HG03469 (cell line): ENCODE data around the gene TGFBR2.

Experiments used
- ATAC-seq: cut with Tn5 transposase; IDR thresholded peaks from one replicate; pipeline ENCODE4 v1.9.1; 2021; ENCODE audit warnings: mild to moderate bottlenecking, moderate library complexity, moderate number of reproducible peaks; ENCODE audit not compliant: unreplicated experiment

The TGFBR2 gene

GRCh38 chr3:30671527-30672286 is 65.3 kb downstream of the TGFBR2 start:
- ATAC-seq = no peak

GRCh38 chr3:30672287-30672735 is 65.9 kb downstream of the TGFBR2 start:
- ATAC-seq = no peak

DNA sequence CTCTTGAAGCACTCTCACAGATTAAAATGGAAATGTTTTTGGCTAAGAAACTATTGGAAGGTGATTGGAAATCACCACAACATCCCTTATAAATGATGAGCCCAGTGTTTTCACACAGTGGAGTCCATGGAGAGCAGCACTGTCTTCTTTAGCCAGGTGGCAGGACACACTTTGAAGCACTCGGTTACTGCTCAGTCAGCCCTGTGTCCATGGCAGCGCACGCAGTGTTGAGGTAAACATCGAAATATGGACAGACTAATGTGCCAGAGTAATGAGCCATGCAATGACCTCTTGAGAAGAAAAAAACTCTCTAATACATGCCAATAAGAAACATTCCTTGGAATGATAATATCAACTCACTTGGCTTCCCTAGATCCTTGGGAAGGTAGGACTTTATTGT is 66.6 kb downstream of the TGFBR2 start:
- no peak for ATAC-seq

- ATAC-seq = no peak
These were observed 67.3 kb downstream of the TGFBR2 start for GRCh38 chr3:30673425-30674341.

DNA sequence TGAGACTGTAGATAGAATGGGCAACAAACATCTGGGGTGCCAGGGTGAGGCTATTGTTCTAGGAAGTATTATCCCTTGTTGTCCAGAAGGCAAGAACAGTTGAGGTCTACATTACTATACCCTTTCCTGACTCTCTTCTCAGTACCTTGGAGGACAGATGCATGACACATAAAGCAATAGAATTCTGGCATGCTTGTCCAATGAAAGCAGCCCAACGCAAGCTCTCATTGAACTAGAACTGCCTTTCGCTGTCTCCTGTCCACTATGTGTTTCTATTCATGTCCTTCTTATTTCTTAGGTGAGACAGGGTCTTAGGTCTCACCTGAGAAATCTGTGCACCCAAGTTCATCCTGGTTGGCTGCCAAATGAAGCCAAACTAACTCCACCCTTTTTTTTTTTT is 68.6 kb downstream of the TGFBR2 start:
- ATAC-seq = no peak

DNA sequence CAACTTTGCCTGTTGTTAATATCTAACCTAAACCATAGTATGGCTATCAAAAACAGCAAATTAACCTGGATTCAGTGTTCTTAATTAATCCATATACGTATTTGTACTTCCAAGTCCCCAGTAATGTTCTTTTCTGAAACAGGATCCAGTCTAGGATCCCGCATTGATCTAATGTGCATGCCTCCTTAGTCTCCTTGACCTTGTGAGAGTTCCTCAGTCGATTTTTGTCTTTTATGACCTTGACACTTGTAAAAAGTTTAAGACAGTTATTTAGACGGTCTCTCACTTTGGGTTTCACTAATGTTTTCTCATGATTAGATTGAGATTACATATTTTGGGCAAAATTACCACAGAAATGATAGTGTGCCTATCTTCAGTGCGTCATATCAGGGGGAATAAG is 69.4 kb downstream of the TGFBR2 start:
- ATAC-seq = no peak

DNA sequence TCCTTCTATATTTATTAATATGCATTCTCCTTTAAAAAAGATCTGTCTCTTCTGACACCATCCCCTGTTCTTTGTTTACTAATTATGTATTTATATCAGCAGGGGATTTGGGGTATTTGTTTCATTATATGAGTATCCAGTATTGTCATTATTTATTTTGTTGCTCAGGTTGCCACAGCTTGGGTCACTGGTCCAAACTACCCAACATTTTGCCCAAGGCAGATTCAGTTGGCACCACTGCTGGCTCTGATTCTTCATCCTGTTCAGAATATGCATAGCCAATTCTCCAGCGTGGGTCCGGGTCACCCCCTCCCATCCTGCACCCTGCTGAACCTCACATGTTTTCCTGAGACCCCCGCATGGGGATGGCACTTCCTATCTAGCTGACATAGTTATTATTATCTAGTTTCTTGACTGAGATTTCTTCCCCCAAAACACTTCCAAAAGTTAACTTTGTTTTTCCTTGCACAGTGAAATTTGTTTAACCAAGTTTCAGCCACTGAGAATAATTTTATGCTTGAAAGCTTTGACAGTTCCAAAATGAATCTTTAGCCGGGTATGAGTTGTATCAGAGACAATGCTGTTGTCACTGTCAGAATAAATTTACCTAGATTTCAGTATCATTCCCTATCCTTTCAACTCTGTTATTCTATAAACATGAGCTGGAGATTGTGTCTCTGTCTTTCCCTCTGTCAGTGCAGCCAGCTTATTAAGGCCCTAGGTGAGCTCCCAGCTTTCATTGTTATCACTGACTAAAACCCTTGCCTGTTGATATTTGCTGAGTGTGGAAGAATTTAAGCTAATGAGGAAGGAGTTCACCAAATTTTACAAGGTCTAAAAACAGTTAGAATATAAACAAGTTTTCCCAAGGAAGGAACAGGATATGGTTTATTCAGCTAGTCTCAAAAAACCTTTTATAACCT is 70.3 kb downstream of the TGFBR2 start:
- ATAC-seq = no peak

DNA sequence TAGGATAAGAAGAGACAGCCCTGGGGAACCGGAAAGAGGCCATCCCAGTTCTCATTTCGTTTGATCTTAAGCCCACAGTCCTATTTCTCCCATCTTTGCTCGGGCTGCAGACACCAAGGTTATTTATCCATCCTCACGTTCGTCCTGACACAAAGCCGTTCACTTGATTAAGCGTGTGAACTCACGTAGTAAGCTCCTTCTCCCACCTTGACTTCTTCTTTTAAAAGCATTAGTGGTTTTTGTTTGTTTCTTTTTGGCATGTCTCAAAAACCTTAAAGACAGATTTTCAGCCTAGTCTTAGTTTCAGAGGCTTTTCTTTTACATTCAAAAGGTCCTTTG is 70.9 kb downstream of the TGFBR2 start:
- ATAC-seq = no peak

DNA sequence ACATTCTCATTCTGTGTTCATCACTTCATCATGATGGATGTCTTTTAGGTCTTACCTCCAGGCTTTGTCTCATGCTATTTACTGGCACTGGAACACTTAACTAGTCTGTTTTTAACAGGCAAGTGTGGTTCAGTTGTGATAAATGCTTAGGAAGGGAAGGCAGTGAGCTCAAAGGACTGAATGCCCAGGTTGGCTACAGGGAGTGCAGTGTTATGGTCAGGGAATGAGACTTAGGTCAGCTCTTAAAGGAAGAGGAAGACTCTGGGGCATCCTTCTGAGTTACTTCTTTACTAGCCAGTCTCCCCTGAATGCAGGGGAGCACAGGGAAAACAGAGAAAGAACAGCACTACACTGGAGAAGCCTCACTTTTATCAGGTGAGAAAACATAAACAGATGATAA is 72.6 kb downstream of the TGFBR2 start:
- ATAC-seq = no peak

GRCh38 chr3:30680789-30681648 is 74.6 kb downstream of the TGFBR2 start:
- no peak for ATAC-seq

DNA sequence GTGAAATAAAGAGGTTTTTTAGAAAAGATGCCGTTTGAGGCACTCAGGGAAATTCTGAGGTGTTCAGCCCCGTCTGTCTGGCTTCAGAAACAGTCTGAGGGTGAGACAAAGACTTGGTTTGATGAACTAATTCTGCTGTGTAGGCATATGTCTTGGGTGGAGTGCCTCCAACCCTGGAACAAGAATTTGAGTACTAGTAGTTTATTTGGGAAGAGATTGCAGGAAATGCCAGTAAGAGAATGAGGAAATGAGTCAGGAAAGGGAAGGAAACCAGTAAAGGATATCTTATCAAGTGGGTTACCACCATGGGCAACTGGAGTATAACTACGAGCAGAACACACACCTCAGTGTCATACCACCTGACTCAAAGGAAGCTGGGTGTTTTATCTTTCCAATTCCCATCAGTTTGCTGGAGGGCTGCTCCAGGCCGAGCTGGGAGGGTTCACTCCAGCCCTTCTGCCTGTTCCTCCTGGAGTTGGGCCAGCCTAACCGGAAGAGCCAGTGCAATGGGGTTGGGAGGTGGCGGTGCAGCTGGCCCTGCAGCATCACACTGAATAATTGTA is 75.3 kb downstream of the TGFBR2 start:
- ATAC-seq = no peak

DNA sequence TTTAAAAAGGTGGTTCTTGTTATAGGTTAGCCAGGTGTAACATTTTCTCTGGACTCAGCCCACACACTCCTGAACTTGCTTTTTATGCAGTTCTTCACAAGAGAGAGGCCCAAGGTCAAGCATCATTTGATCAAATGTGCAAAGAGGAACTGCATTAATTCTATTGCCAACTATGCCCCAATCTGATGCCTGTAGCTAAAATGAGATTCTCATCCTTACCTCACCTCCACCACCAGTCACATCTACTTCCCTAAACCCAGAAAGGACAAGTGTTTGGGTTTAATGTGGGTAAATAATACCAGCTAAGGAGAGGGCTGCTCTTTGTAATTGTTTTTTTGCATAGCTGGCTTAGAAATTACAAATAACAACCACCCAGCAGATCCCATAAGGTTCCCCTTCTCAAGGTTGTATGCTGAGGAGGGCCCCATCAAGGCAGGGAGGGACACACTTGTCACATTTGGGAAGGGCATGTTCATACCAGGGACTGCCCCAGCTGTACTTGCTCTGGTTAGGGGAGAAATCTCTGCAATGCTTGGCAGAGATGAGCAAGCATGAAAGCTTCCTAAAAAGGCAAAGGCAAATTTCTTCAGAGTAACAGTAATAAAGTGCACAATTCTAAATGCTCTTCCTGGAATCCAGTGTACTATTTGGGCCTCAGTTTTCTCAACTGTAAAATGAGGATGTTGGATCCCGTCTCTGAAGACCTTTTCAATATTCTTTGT is 76.2 kb downstream of the TGFBR2 start:
- ATAC-seq = no peak

DNA sequence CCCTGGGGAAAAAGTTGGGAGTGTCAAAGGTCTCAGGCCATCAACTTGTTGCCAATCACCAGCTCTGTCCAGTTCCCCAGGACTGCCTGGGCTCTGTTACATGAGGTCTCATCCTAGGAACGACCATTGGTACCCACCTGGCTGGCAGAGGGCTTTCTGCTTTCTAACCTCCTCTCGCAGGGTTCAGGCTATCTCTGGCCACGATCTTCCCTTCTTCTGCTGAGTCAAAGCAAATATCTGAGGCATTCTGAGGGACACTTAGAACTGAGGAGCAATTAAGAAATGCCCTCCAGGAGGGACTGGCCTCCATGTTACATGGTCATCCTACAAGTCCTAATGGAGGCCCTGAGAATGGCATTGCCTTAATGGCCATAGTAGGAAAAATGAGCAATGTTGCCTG is 77.4 kb downstream of the TGFBR2 start:
- ATAC-seq = no peak

DNA sequence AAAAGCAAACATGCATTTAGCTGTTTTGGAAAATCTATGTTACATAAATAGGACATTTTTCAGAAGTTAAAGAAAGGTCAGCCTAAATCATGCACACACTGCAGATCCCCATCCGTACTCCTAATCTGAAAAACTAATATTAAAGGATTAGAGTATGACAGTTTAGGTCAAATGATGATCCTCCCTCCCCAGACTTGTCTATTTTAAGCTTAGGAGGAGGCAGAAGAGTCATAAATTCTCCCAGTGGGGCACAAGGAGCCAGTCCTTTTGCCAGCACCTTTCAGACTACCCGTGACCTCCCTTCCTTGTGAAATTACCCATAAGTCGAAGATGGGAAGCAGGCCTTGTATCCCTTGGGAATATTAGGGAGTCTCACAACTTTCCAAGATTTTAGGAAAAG is 78.0 kb downstream of the TGFBR2 start:
- ATAC-seq = no peak

- no peak for ATAC-seq
These were observed 78.9 kb downstream of the TGFBR2 start for GRCh38 chr3:30685267-30685667.

- ATAC-seq = no peak
These were observed 79.8 kb downstream of the TGFBR2 start for GRCh38 chr3:30686176-30686575.

DNA sequence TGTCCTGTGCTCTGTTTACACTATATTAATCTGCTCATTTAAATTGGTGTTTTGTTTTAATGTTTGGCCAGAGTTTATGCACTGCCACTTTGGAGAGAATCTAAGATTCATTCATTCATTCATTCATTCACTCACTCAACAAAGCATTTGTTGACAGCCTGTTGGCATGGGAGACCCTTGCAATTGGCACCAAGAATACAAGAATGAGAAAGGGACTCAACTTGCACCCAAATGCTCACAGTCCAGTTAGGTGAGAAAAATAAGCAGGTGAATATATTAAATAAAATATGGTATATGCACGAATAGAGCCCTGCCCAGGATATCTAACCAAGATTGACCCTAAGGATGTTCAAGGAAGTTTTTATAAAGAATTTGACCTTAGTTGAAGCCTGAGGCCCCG is 80.4 kb downstream of the TGFBR2 start:
- ATAC-seq = no peak

DNA sequence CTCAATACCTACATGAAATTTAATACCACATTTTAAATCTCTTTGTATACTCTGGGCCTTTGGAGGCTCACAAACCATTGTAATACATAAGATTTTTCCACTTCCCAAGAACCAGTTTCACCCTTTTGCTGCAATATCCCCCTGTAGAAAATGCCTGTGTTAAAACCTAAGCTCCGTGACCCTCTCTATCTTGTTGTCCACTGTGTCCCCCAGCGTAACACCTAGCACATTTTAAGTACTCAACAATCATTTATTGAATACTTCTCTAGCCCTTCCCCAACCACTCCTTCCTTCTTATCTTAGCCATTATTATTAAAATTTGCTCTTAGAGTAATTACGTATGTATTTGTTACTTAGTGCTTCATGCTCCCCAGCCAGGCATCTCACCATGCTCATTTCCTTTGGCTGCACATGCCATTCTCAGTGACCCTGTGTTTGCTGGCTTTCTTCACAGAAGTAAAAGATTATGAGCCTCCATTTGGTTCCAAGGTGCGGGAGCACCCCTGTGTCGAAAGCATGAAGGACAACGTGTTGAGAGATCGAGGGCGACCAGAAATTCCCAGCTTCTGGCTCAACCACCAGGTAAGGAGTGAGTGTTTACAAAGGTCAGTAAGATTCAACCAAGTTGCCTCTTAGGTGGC is 81.6 kb downstream of the TGFBR2 start:
- no peak for ATAC-seq
